Measurements from ENCODE around the gene KRT78.
"Not testable (repeated sequence)": the region's sequence is repeated elsewhere in the genome, so short reads cannot be mapped to it uniquely, and the experiment has no call there.

The KRT78 gene

GRCh38 chr12:52809166-52809565 is 39.6 kb downstream of the KRT78 start:
- DNase-seq = no peak

GRCh38 chr12:52808573-52809160 is 40.1 kb downstream of the KRT78 start:
- DNase-seq = no peak

- DNase-seq = no peak
Observed at GRCh38 chr12:52807544-52808470, 41.0 kb downstream of the KRT78 start.

GRCh38 chr12:52806821-52807543 is 41.8 kb downstream of the KRT78 start:
- DNase-seq = no peak

- no peak for DNase-seq
Observed at GRCh38 chr12:52806169-52806811, 42.5 kb downstream of the KRT78 start.

GRCh38 chr12:52805739-52806138 is 43.1 kb downstream of the KRT78 start:
- DNase-seq = no peak

- DNase-seq = no peak
Observed at GRCh38 chr12:52805000-52805399, 43.8 kb downstream of the KRT78 start.

- no peak for DNase-seq
Observed at GRCh38 chr12:52802442-52802841, 46.4 kb downstream of the KRT78 start.

GRCh38 chr12:52801773-52802172 is 47.0 kb downstream of the KRT78 start:
- DNase-seq = no peak

- DNase-seq = no peak
Observed at GRCh38 chr12:52800259-52800917, 48.4 kb downstream of the KRT78 start.

GRCh38 chr12:52799505-52800211 is 49.1 kb downstream of the KRT78 start:
- DNase-seq = no peak

GRCh38 chr12:52798671-52799504 is 49.9 kb downstream of the KRT78 start:
- DNase-seq = no peak

GRCh38 chr12:52798003-52798670 is 50.7 kb downstream of the KRT78 start:
- DNase-seq = no peak

- no peak for DNase-seq
Observed at GRCh38 chr12:52797529-52797894, 51.3 kb downstream of the KRT78 start.

- DNase-seq = no peak
Observed at GRCh38 chr12:52796839-52797528, 51.8 kb downstream of the KRT78 start.

GRCh38 chr12:52796429-52796794 is 52.4 kb downstream of the KRT78 start:
- DNase-seq = no peak

- no peak for DNase-seq
Observed at GRCh38 chr12:52795694-52796428, 52.9 kb downstream of the KRT78 start, which contains the start of gene KRT3. TSS of gene KRT3 (minus strand) at chr12:52796117. CDS start at chr12:52796042, 75 bp downstream.

- DNase-seq = not testable (repeated sequence)
Observed at GRCh38 chr12:52795332-52795674, 53.5 kb downstream of the KRT78 start.

Measured in activated CD4-positive, alpha-beta T cell treated with anti-CD3 and anti-CD28 coated beads for 1 hour (primary cell).